IMR-90 (cell line): Measurements from ENCODE around the gene MYH9.

Experiments
- BHLHE40 ChIP-seq: fragments of 150-350 bp; IDR thresholded peaks from 2 replicates; pipeline ENCODE4 v1.6.1; 2016; ENCODE audit warnings: mild to moderate bottlenecking, low read depth, low read length
- CEBPB ChIP-seq: IDR thresholded peaks from 2 replicates; pipeline ENCODE4 v1.6.1; 2012; ENCODE audit warnings: low read depth, low read length, improper control_type of control experiment
- FOS ChIP-seq: fragments of 150-350 bp; IDR thresholded peaks from 2 replicates; pipeline ENCODE4 v1.6.1; 2016; ENCODE audit warnings: low read depth, low read length
- MAZ ChIP-seq: IDR thresholded peaks from 2 replicates; pipeline ENCODE4 v1.6.1; 2012; ENCODE audit warnings: low read depth, mild to moderate bottlenecking, low read length, improper control_type of control experiment, moderate library complexity, borderline replicate concordance
- MXI1 ChIP-seq: IDR thresholded peaks from 2 replicates; pipeline ENCODE4 v1.6.1; 2012; ENCODE audit warnings: low read depth, mild to moderate bottlenecking, low read length, moderate library complexity, borderline replicate concordance
- NFE2L2 ChIP-seq: fragments of 150-350 bp; IDR thresholded peaks from 2 replicates; pipeline ENCODE4 v1.6.1; 2016; ENCODE audit warnings: low read depth, mild to moderate bottlenecking, low read length
- POLR2A ChIP-seq: IDR thresholded peaks from 2 replicates; pipeline ENCODE4 v1.6.1; 2012; ENCODE audit warnings: mild to moderate bottlenecking, low read depth, low read length
- RAD21 ChIP-seq: IDR thresholded peaks from 2 replicates; pipeline ENCODE4 v1.6.1; 2012; ENCODE audit warnings: low read length, improper control_type of control experiment
- RCOR1 ChIP-seq: IDR thresholded peaks from 2 replicates; pipeline ENCODE4 v1.6.1; 2012; ENCODE audit warnings: mild to moderate bottlenecking, low read length, improper control_type of control experiment; ENCODE audit not compliant: insufficient replicate concordance
- RFX5 ChIP-seq: IDR thresholded peaks from 2 replicates; pipeline ENCODE4 v1.8.0; 2012; ENCODE audit warnings: low read depth, mild to moderate bottlenecking, low read length, moderate library complexity
- SMC3 ChIP-seq: fragments of 150-350 bp; IDR thresholded peaks from 2 replicates; pipeline ENCODE4 v1.6.1; 2016; ENCODE audit warnings: low read depth, mild to moderate bottlenecking, antibody characterized with exemption, low read length, moderate library complexity
- TF ChIP-seq, protein P1 (sequence below): conservative IDR thresholded peaks from 2 replicates; pipeline ENCODE4 v1.5.1; 2012; ENCODE audit warnings: mild to moderate bottlenecking, low read depth, low read length, improper control_type of control experiment
- TF ChIP-seq, protein P2 (sequence below): fragments of 150-350 bp; IDR thresholded peaks from 2 replicates; pipeline ENCODE4 v1.6.1; 2016; ENCODE audit warnings: low read depth, mild to moderate bottlenecking, low read length, moderate library complexity, borderline replicate concordance
- TF ChIP-seq, protein P3 (sequence below): fragments of 150-350 bp; IDR thresholded peaks from 2 replicates; pipeline ENCODE4 v1.6.1; 2017; ENCODE audit warnings: mild to moderate bottlenecking, antibody characterized with exemption, low read length, low read depth

DNA sequence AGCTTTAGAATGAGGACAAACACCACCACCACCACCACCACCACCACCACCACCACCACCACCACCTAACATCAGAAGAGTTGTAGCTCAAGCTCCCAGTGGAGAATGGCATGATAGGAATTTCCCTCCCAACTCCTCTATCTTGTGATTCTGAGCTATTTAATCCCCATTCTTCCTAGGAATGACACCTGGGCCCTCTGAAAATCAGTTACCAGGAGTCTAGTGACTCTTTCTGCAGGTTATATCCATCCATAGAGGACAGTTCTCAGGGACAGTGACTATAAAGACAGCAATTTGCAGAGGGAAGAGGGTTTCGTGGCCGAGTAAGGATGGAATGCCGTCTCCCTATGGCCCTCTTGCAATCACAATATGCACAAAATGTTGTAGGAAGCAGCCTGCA lies 27.8 kb downstream of the MYH9 start:
- no peak for TF ChIP-seq SMC3
- TF ChIP-seq MXI1: no peak
- TF ChIP-seq, protein P1, sequence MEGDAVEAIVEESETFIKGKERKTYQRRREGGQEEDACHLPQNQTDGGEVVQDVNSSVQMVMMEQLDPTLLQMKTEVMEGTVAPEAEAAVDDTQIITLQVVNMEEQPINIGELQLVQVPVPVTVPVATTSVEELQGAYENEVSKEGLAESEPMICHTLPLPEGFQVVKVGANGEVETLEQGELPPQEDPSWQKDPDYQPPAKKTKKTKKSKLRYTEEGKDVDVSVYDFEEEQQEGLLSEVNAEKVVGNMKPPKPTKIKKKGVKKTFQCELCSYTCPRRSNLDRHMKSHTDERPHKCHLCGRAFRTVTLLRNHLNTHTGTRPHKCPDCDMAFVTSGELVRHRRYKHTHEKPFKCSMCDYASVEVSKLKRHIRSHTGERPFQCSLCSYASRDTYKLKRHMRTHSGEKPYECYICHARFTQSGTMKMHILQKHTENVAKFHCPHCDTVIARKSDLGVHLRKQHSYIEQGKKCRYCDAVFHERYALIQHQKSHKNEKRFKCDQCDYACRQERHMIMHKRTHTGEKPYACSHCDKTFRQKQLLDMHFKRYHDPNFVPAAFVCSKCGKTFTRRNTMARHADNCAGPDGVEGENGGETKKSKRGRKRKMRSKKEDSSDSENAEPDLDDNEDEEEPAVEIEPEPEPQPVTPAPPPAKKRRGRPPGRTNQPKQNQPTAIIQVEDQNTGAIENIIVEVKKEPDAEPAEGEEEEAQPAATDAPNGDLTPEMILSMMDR: no peak
- no peak for TF ChIP-seq RFX5
- TF ChIP-seq MAZ: no peak
- TF ChIP-seq, protein P2, sequence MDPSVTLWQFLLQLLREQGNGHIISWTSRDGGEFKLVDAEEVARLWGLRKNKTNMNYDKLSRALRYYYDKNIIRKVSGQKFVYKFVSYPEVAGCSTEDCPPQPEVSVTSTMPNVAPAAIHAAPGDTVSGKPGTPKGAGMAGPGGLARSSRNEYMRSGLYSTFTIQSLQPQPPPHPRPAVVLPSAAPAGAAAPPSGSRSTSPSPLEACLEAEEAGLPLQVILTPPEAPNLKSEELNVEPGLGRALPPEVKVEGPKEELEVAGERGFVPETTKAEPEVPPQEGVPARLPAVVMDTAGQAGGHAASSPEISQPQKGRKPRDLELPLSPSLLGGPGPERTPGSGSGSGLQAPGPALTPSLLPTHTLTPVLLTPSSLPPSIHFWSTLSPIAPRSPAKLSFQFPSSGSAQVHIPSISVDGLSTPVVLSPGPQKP: no peak
- no peak for TF ChIP-seq BHLHE40
- TF ChIP-seq, protein P3, sequence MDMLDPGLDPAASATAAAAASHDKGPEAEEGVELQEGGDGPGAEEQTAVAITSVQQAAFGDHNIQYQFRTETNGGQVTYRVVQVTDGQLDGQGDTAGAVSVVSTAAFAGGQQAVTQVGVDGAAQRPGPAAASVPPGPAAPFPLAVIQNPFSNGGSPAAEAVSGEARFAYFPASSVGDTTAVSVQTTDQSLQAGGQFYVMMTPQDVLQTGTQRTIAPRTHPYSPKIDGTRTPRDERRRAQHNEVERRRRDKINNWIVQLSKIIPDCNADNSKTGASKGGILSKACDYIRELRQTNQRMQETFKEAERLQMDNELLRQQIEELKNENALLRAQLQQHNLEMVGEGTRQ: no peak
- no peak for TF ChIP-seq POLR2A
- no peak for TF ChIP-seq RAD21
- TF ChIP-seq NFE2L2: no peak
- no peak for TF ChIP-seq CEBPB
- TF ChIP-seq FOS: no peak
- TF ChIP-seq RCOR1: no peak
